IPS-20b (cell line): ENCODE data around the gene PHLDB1.
A peak's percentile ranks its signal among the peaks of the same experiment; 100 is the strongest.

Source experiments
- H3K27ac ChIP-seq: one replicate; pipeline ENCODE4 v1.5.1; 2013; ENCODE audit warnings: low read length
- H3K27me3 ChIP-seq: 2 replicates; pipeline ENCODE4 v1.6.1; 2013; ENCODE audit warnings: mild to moderate bottlenecking, low read length, inconsistent platforms; ENCODE audit not compliant: insufficient read depth
- H3K36me3 ChIP-seq: 2 replicates; pipeline ENCODE4 v1.6.1; 2013; ENCODE audit warnings: low read depth, mild to moderate bottlenecking, inconsistent platforms, low read length, moderate library complexity; ENCODE audit not compliant: insufficient read depth
- H3K4me1 ChIP-seq: 2 replicates; pipeline ENCODE4 v1.6.1; 2013; ENCODE audit warnings: mild to moderate bottlenecking, control low read depth, inconsistent platforms, low read length, moderate library complexity; ENCODE audit not compliant: insufficient read depth
- H3K4me3 ChIP-seq: 2 replicates; pipeline ENCODE4 v1.5.1; 2013; ENCODE audit warnings: mild to moderate bottlenecking, low read length, inconsistent platforms
- H3K9ac ChIP-seq: 2 replicates; pipeline ENCODE4 v1.6.1; 2013; ENCODE audit warnings: low read depth, mild to moderate bottlenecking, inconsistent platforms, low read length, moderate library complexity
- H3K9me3 ChIP-seq: 2 replicates; pipeline ENCODE4 v1.6.1; 2013; ENCODE audit warnings: mild to moderate bottlenecking, low read depth, low read length, inconsistent platforms; ENCODE audit not compliant: insufficient read depth

Gene PHLDB1

GRCh38 chr11:118618991-118619375 is 11.6 kb downstream of the PHLDB1 start:
- H3K36me3 ChIP-seq: no peaks in the 10 kb centered on the region
- H3K4me1 ChIP-seq: peaks cover 38% of the 10 kb centered on the region
- no peak overlapping the region for H3K4me3 ChIP-seq
- no peaks in the 10 kb centered on the region for H3K9me3 ChIP-seq
- no peak overlapping the region for H3K27ac ChIP-seq
- no peak overlapping the region for H3K9ac ChIP-seq
- H3K27me3 ChIP-seq: 0 out of 2 replicates have a peak, but pooled peaks cover 1% of the 10 kb centered on the region

- Histone ChIP-seq H3K9ac (no peak overlapping the region), H3K27ac (no peak overlapping the region), H3K36me3 (peaks cover 1% of the 10 kb centered on the region; the same call in 1 of the 2 replicates), H3K4me1 (peaks cover 34% of the 10 kb centered on the region), H3K4me3 (no peak overlapping the region), H3K27me3 (no peaks in the 10 kb centered on the region), H3K9me3 (no peaks in the 10 kb centered on the region)
Measured at GRCh38 chr11:118619444-118620197, 12.2 kb downstream of the PHLDB1 start.

GRCh38 chr11:118620529-118621070 is 13.2 kb downstream of the PHLDB1 start:
- Histone ChIP-seq H3K4me1 (peaks cover 30% of the 10 kb centered on the region), H3K9ac (peak overlapping the region; percentile 78; the same call in 1 of the 2 replicates), H3K36me3 (peaks cover 11% of the 10 kb centered on the region), H3K27me3 (no peaks in the 10 kb centered on the region), H3K4me3 (peak overlapping the region; percentile 81), H3K27ac (peak overlapping the region; percentile 52), H3K9me3 (no peaks in the 10 kb centered on the region)

- Histone ChIP-seq H3K9ac (peak overlapping the region; percentile 78; the same call in 1 of the 2 replicates), H3K9me3 (no peaks in the 10 kb centered on the region)
Measured at GRCh38 chr11:118621071-118621783, 13.8 kb downstream of the PHLDB1 start.

GRCh38 chr11:118621784-118622375 is 14.5 kb downstream of the PHLDB1 start:
- H3K4me1 ChIP-seq: peaks cover 20% of the 10 kb centered on the region

More at GRCh38 chr11:118621071-118621783, 13.8 kb downstream of the PHLDB1 start:
- peaks cover 24% of the 10 kb centered on the region for H3K4me1 ChIP-seq
- peak overlapping the region; percentile 52 for H3K27ac ChIP-seq
- no peaks in the 10 kb centered on the region for H3K27me3 ChIP-seq
- peak overlapping the region; percentile 81 for H3K4me3 ChIP-seq
- H3K36me3 ChIP-seq: peaks cover 15% of the 10 kb centered on the region

GRCh38 chr11:118622376-118623268 is 15.2 kb downstream of the PHLDB1 start:
- H3K4me1 ChIP-seq: peaks cover 19% of the 10 kb centered on the region
- no peak overlapping the region for H3K27ac ChIP-seq
- H3K36me3 ChIP-seq: peaks cover 25% of the 10 kb centered on the region
- peak overlapping the region; percentile 78; the same call in 1 of the 2 replicates for H3K9ac ChIP-seq
- no peaks in the 10 kb centered on the region for H3K9me3 ChIP-seq
- H3K4me3 ChIP-seq: peak overlapping the region; percentile 81
- H3K27me3 ChIP-seq: no peaks in the 10 kb centered on the region

More at GRCh38 chr11:118621784-118622375, 14.5 kb downstream of the PHLDB1 start:
- no peaks in the 10 kb centered on the region for H3K27me3 ChIP-seq
- H3K9me3 ChIP-seq: no peaks in the 10 kb centered on the region
- peaks cover 18% of the 10 kb centered on the region for H3K36me3 ChIP-seq
- peak overlapping the region; percentile 52 for H3K27ac ChIP-seq
- peak overlapping the region; percentile 78; the same call in 1 of the 2 replicates for H3K9ac ChIP-seq
- peak overlapping the region; percentile 81 for H3K4me3 ChIP-seq

GRCh38 chr11:118623269-118623655 is 15.8 kb downstream of the PHLDB1 start:
- H3K36me3 ChIP-seq: peaks cover 31% of the 10 kb centered on the region
- no peaks in the 10 kb centered on the region for H3K27me3 ChIP-seq
- no peaks in the 10 kb centered on the region for H3K9me3 ChIP-seq
- no peak overlapping the region; the same call in 1 of the 2 replicates for H3K9ac ChIP-seq
- 0 out of 2 replicates have a peak overlapping the region, but pooled peaks have one; percentile 7 for H3K4me3 ChIP-seq
- H3K27ac ChIP-seq: no peak overlapping the region
- H3K4me1 ChIP-seq: peaks cover 16% of the 10 kb centered on the region

GRCh38 chr11:118625036-118625690 is 17.7 kb downstream of the PHLDB1 start:
- no peaks in the 10 kb centered on the region for H3K27me3 ChIP-seq
- H3K36me3 ChIP-seq: peaks cover 50% of the 10 kb centered on the region
- H3K4me3 ChIP-seq: no peak overlapping the region
- no peak overlapping the region for H3K9ac ChIP-seq
- peaks cover 16% of the 10 kb centered on the region for H3K4me1 ChIP-seq
- H3K27ac ChIP-seq: no peak overlapping the region
- H3K9me3 ChIP-seq: no peaks in the 10 kb centered on the region

- Histone ChIP-seq H3K27me3 (no peaks in the 10 kb centered on the region), H3K9me3 (no peaks in the 10 kb centered on the region), H3K27ac (no peak overlapping the region), H3K4me3 (no peak overlapping the region), H3K9ac (no peak overlapping the region), H3K4me1 (peaks cover 11% of the 10 kb centered on the region; the same call in 1 of the 2 replicates), H3K36me3 (peaks cover 58% of the 10 kb centered on the region)
Measured at GRCh38 chr11:118625976-118626375, 18.6 kb downstream of the PHLDB1 start.

GRCh38 chr11:118627566-118627965 is 20.2 kb downstream of the PHLDB1 start:
- H3K4me3 ChIP-seq: no peak overlapping the region
- peaks cover 3% of the 10 kb centered on the region; the same call in 1 of the 2 replicates for H3K4me1 ChIP-seq
- H3K36me3 ChIP-seq: peaks cover 73% of the 10 kb centered on the region
- no peaks in the 10 kb centered on the region for H3K9me3 ChIP-seq
- no peak overlapping the region for H3K27ac ChIP-seq
- H3K27me3 ChIP-seq: no peaks in the 10 kb centered on the region
- no peak overlapping the region for H3K9ac ChIP-seq
